LNCAP (cell line): Measurements from ENCODE around the gene CMTM2.

Source experiments
- TF ChIP-seq, protein P1 (sequence below): fragments of 450-650 bp; IDR thresholded peaks from 2 replicates; pipeline ENCODE4 v1.5.1; 2017; ENCODE audit warnings: mild to moderate bottlenecking

Gene CMTM2

DNA sequence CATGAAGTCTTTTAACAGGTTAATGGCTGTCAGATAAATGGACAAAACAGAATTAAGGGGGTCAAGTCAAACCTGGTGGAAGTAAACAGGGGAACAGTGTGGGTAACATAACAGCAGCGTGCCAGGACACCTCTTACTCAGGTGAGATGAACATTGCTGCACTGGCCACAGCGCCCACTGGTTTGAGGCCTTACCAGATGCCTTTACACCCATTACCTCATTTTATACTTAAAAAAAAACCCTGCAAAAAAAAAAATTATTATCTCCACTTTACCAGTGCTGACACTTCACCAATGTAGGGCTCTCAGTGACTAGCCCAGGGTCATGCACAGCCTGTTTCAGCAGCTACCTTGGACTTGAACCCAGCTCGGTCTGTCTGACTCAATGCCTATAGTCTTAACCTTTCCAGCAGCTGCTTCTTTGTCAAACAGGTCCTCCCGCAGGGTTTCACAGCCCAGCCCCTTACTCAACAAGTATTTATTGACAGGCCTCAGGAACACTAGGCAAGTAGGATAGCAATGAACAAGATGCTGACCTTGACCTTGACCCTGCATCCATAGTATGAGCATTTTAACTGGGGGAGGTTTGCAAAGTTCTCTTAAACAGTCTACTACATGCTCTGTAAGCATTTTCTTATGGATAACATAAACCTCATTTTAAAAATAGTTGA lies 55.4 kb downstream of the CMTM2 start:
- TF ChIP-seq, protein P1, sequence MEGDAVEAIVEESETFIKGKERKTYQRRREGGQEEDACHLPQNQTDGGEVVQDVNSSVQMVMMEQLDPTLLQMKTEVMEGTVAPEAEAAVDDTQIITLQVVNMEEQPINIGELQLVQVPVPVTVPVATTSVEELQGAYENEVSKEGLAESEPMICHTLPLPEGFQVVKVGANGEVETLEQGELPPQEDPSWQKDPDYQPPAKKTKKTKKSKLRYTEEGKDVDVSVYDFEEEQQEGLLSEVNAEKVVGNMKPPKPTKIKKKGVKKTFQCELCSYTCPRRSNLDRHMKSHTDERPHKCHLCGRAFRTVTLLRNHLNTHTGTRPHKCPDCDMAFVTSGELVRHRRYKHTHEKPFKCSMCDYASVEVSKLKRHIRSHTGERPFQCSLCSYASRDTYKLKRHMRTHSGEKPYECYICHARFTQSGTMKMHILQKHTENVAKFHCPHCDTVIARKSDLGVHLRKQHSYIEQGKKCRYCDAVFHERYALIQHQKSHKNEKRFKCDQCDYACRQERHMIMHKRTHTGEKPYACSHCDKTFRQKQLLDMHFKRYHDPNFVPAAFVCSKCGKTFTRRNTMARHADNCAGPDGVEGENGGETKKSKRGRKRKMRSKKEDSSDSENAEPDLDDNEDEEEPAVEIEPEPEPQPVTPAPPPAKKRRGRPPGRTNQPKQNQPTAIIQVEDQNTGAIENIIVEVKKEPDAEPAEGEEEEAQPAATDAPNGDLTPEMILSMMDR, result no peak

DNA sequence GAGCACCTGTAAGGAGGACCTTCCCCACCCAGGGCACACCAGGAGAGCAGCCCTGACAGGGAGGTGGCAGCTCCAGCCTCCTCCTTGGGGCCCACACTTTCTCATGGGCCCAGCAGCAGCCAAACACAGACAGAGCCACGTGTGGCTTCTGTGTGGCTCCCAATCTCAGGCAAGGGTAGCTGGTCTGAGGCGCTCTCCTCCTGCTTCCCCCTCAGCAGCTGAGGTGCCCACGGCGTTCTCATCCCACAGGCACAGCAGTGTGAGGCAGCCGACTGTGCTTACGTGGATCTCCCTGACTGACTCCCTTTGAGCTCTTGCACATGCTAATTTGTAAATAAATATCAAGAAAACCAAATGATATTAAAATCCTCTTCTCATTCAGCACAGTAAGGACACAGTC lies 56.1 kb downstream of the CMTM2 start:
- TF ChIP-seq, protein P1, result no peak

DNA sequence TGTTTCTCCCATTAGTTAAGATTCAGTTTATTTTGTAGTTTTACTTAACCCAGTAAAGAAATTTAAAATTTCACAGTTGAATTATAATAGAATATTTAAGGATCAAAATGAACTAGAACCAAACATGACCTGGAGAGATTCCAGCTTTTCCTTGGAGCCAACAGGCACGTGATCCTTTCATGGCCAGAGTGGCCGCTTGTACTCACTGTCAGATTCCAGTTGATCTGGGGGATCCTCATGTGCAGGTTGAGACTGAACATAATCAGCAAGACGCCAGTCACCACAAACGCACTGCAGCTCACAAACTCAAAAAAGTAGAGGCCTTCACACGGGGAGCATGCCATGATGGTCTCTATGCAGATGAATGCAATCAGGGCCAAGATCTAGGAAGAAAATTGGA lies 56.9 kb downstream of the CMTM2 start:
- TF ChIP-seq, protein P1, result no peak

DNA sequence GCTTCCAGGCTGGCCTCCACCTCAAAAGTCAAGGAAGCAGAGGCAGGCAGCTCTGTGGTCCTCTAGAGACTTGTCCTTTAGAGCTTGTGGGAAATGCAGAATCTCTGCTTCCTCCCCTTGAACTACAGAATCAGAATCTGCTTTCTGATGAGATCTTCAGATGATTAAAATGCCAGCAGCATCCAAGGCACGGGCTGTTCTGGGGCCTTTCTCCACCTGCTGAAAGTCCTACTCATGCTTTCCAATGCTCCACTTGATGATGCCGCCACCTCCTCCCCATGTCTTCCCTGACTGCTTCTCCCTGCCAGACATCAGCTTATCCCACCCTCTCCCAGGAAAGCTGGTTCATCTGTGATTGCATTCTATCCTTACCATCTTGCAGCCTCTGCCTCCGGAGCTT lies 58.5 kb downstream of the CMTM2 start:
- TF ChIP-seq, protein P1, result no peak
